H1 (cell line): ENCODE measurements around the gene KLHL26. TPM values are rescaled to one million over a fixed set of nuclear protein-coding genes. Genes with fewer than 3 reads are reported as not detected.
A peak's percentile ranks its signal among the peaks of the same experiment; 100 is the strongest.

ENCODE experiments used
- ATF2 ChIP-seq: IDR thresholded peaks from 2 replicates; pipeline ENCODE4 v1.6.1; 2012; ENCODE audit warnings: low read length, inconsistent platforms
- CHD2 ChIP-seq: IDR thresholded peaks from 2 replicates; pipeline ENCODE4 v1.6.1; 2012; ENCODE audit warnings: low read length, improper control_type of control experiment
- CREB1 ChIP-seq: IDR thresholded peaks from 2 replicates; pipeline ENCODE4 v1.6.1; 2012; ENCODE audit warnings: inconsistent platforms
- EGR1 ChIP-seq: IDR thresholded peaks from 2 replicates; pipeline ENCODE4 v1.6.1; 2011; ENCODE audit warnings: low read depth, low read length, borderline replicate concordance
- PHF8 ChIP-seq: fragments of 200-600 bp; sonication (generic); conservative IDR thresholded peaks from 2 replicates; pipeline ENCODE4 v1.7.1; 2012; ENCODE audit warnings: low read depth, mild to moderate bottlenecking, inconsistent platforms, low read length, moderate library complexity
- POLR2AphosphoS5 ChIP-seq: IDR thresholded peaks from 2 replicates; pipeline ENCODE4 v1.6.1; 2011; ENCODE audit warnings: low read depth, low read length
- RAD21 ChIP-seq, 2 experiments: IDR thresholded peaks in 1 of 2; conservative IDR thresholded peaks in 1 of 2; 2 replicates each; pipeline ENCODE4 v1.6.1; 2011; ENCODE audit warnings: low read depth in 2 of 2, low read length in 2 of 2, improper control_type of control experiment in 1 of 2, inconsistent platforms in 1 of 2, mild to moderate bottlenecking in 1 of 2, moderate library complexity in 1 of 2
- RFX5 ChIP-seq: IDR thresholded peaks from 2 replicates; pipeline ENCODE4 v1.6.1; 2011; ENCODE audit warnings: low read depth, low read length, improper control_type of control experiment, borderline replicate concordance
- polyA plus RNA-seq, 7 experiments: library from polyadenylated mRNA; depleted of rRNA in 3 of 7; stranded (reverse) in 5 of 7; unstranded in 2 of 7; fragments of >200 nt in 5 of 7; fragments of 200-250 nt in 2 of 7; gene quantifications; 1 replicate in 5 of 7; 2 replicates in 1 of 7; 4 replicates in 1 of 7; pipeline versions ENCODE4 v1.2.1 to v1.2.3, GENCODE V29; 2011 to 2013; ENCODE audit warnings: missing spikeins in 2 of 7, mixed read lengths in 2 of 7
- total RNA-seq: library from RNA; stranded (reverse); fragmentation: NEBNext Ultra II Directional; extraction: Animal tissue kit (Norgen Biotek cat#: 25700); gene quantifications from 2 replicates; pipeline ENCODE4 v1.2.1, GENCODE V29; 2021
- TF ChIP-seq, protein P1 (sequence below): IDR thresholded peaks from 2 replicates; pipeline ENCODE4 v1.6.1; 2011; ENCODE audit warnings: low read length, improper control_type of control experiment

Gene KLHL26
- total and polyA plus RNA-seq, 2 of the 8 experiments (the other 6 are each of a cell fraction or from before 2014, with no cell fraction given): 2.2 to 8.8 TPM

DNA sequence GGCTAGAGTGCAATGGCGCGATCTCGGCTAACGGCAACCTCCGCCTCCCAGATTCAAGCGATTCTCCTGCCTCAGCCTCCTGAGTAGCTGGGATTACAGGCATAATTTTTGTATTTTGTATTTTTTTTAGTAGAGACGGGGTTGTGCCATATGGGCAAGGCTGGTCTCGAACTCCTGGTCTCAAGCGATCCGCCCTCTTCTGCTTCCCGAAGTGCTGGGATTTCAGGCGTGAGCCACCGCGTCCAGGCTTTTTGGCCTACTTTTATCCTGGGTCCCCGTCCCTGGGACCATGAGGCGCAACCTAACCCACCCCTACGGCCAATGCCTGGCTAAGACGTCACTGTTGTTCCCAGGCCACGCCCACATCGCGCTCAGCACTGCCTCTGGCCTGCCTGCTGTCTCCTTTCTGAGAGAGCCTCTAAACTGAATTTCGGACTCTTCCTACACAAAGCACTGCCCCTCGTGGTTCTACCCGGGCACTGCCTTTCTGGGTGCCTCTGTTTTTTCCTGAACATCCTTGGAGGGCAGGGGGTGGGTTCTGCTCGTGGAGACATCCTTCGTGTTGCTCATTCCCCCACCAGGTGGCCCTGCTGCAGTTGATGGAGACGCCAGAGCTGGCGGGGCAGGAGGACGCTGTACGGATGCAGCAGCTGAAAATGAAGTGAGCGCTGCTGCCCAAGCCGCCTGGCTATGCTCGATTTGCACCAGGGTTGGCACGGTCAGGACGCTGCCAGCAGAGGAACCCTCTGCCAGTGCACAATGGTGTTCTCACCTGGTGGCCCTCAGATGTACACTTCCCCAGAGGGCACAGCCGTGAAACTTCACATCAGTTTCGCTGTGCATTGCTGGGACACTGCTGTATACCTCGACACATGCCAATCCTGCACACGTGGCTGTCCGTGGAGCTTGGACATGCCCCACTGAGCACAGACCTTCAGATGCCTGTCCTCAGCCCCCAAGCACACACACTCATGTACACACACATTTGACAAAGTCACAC, 46.3 kb upstream of the KLHL26 start (continued):
- TF ChIP-seq, protein P1, sequence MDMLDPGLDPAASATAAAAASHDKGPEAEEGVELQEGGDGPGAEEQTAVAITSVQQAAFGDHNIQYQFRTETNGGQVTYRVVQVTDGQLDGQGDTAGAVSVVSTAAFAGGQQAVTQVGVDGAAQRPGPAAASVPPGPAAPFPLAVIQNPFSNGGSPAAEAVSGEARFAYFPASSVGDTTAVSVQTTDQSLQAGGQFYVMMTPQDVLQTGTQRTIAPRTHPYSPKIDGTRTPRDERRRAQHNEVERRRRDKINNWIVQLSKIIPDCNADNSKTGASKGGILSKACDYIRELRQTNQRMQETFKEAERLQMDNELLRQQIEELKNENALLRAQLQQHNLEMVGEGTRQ: no peak
- TF ChIP-seq ATF2 (0 out of 2 replicates have a peak, but pooled peaks have one; percentile 37), RFX5 (no peak), EGR1 (no peak), CHD2 (no peak), RAD21 (IDR thresholded peaks at IDR 0.05 in 1 of 2, conservative IDR thresholded peaks at IDR 0.05 in 1 of 2; ENCODE audit: low read depth in 2 of 2, low read length in 2 of 2) (peak; percentile 29 to 55; a peak in 3 of 4 replicates), PHF8 (no peak; the same call in 1 of the 2 replicates), CREB1 (peak; percentile 83), POLR2AphosphoS5 (peak; percentile 62)
